ENCODE data around the gene NEK4. TPM values are rescaled to one million over a fixed set of nuclear protein-coding genes. Genes with fewer than 3 reads are reported as not detected.

NEK4 gene
- total and polyA plus RNA-seq, 2 of the 13 experiments (the other 11 are each of a cell fraction or from before 2014, with no cell fraction given), result 16.5 to 38.0 TPM

DNA sequence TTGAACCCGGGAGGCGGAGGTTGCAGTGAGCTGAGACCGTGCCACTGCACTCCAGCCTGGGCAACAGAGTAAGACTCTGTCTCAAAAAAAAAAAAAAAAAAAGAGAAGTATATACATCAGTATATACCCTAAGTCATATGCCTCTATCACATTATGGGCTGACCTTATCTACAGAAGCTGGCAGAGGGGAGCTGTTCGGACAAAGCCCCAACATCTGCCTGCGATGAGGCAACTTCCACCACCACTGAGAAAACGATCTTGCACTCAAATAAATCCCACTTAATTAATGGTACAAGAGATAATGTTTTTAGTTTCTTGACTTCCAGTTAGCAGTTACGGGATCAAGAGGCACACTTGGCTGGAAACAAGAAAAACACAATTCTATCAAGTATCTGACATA, 67.4 kb downstream of the NEK4 start:
- intact Hi-C loops (cut with micrococcal nuclease; ENCODE audit: unreplicated experiment) (no loop called here), in situ Hi-C loops (cut with HindIII; ENCODE audit: extremely low pct_ligation_motif_present, low pct_unique_long_range_greater_than_20kb) (no loop called here)
- POLR2A ChIA-PET, result interaction anchor here (6.5 kb wide), 1 partner anchor 13 kb away, joined by 118 read pairs; the partner anchor contains the start of genes GNL3 and PBRM1
- TSS peak; percentile 54 for BruUV-seq (replicated peaks)
- no peak for FAIRE-seq
- Histone ChIP-seq H3K4me3 (replicated peaks in 1 of 3; ENCODE audit: insufficient read depth in 1 of 3, low read depth in 2 of 3, low read length in 3 of 3) (peak overlapping the region; percentile 90 to 97 (median 95)), H3K36me3 (replicated peaks in 1 of 2; ENCODE audit: control insufficient read depth in 1 of 2, insufficient read depth in 2 of 2, low read length in 2 of 2) (peaks cover 0 to 4% of the 10 kb centered on the region in 2 experiments; a peak in 2 of 5 replicates), H3K9ac (ENCODE audit: insufficient read depth, low read depth, low read length) (peak overlapping the region; percentile 85), H3K4me2 (ENCODE audit: low read depth, low read length) (peak overlapping the region; percentile 80), H3K9me3 (ENCODE audit: low read length) (no peaks in the 10 kb centered on the region), H3K27me3 (ENCODE audit: control insufficient read depth in 1 of 2, insufficient read depth in 2 of 2, low read length in 2 of 2) (no peaks in the 10 kb centered on the region; a peak in 1 of 5 replicates), H3K27ac (ENCODE audit: extremely low read length, insufficient read depth, low read length) (peak overlapping the region; percentile 90), H4K20me1 (ENCODE audit: insufficient read depth, low read length) (no peaks in the 10 kb centered on the region; the same call in 1 of the 2 replicates), H3K4me1 (ENCODE audit: insufficient read depth, low read length) (peaks cover 39% of the 10 kb centered on the region), H3K79me2 (ENCODE audit: insufficient read depth, low read length) (peaks cover 56% of the 10 kb centered on the region), H2AFZ (ENCODE audit: low read length) (no peak overlapping the region)
- CTCF ChIA-PET (ENCODE audit: low intra/inter-chr PET ratio, low total read pairs), result no interaction called here
- TF ChIP-seq GLI4 (CRISPR knock-in tag; IDR thresholded peaks at IDR 0.05; ENCODE audit: borderline replicate concordance) (0 out of 2 replicates have a peak, but pooled peaks have one; percentile 37), CBX2 (IDR thresholded peaks at IDR 0.05; ENCODE audit: low read depth, low read length) (no peak), CBX2 (CRISPR knock-in tag; IDR thresholded peaks at IDR 0.05; ENCODE audit: low read depth) (no peak)
- no peak for ATAC-seq
- 80% methylated on average over 7 of the region's 7 CpGs for WGBS (ENCODE audit: low lambda C conversion rate)
- DNase-seq (ENCODE audit: low spot score), result no peak

DNA sequence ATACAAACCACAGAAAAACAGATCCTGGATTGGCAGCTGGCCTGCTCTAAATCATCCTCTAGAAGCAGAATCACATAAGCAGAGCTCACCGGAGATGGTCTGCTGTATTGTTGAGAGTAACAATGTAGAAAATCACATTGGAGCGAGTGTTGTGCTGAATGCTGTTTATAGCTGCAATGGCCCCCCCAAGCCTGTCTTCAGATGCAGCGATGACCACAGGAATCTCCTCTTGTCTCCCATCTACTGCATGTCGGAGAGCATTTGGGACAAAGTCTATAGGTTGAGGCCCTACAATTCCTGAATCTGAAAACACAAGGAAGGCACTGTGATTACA, 73.1 kb downstream of the NEK4 start:
- ChIA-PET CTCF (ENCODE audit: low intra/inter-chr PET ratio, low total read pairs) (no interaction called here), POLR2A (interaction anchor here (1.4 to 4.5 kb wide), 2 partner anchors 11 to 12 kb away, joined by 4 to 18 read pairs; partner anchors contain the start of genes GNL3 and PBRM1)
- Histone ChIP-seq H3K36me3 (replicated peaks in 1 of 2; ENCODE audit: control insufficient read depth in 1 of 2, insufficient read depth in 2 of 2, low read length in 2 of 2) (peaks cover 14 to 56% of the 10 kb centered on the region in 2 experiments), H3K27me3 (ENCODE audit: control insufficient read depth in 1 of 2, insufficient read depth in 2 of 2, low read length in 2 of 2) (no peaks in the 10 kb centered on the region), H3K9me3 (ENCODE audit: low read length) (no peaks in the 10 kb centered on the region), H3K4me1 (ENCODE audit: insufficient read depth, low read length) (peaks cover 9% of the 10 kb centered on the region), H3K27ac (ENCODE audit: extremely low read length, insufficient read depth, low read length) (no peak overlapping the region), H4K20me1 (ENCODE audit: insufficient read depth, low read length) (peaks cover 3% of the 10 kb centered on the region; the same call in 1 of the 2 replicates), H2AFZ (ENCODE audit: low read length) (no peak overlapping the region), H3K9ac (ENCODE audit: insufficient read depth, low read depth, low read length) (no peak overlapping the region), H3K79me2 (ENCODE audit: insufficient read depth, low read length) (peaks cover 21% of the 10 kb centered on the region), H3K4me3 (replicated peaks in 1 of 3; ENCODE audit: insufficient read depth in 1 of 3, low read depth in 2 of 3, low read length in 3 of 3) (no peak overlapping the region), H3K4me2 (ENCODE audit: low read depth, low read length) (no peak overlapping the region)
- no peak for DNase-seq (ENCODE audit: low spot score)
- in situ Hi-C loops (cut with HindIII; ENCODE audit: extremely low pct_ligation_motif_present, low pct_unique_long_range_greater_than_20kb), result no loop called here
- no peak for FAIRE-seq
- TF ChIP-seq ATRX (CRISPR knock-in tag; IDR thresholded peaks at IDR 0.05; ENCODE audit: borderline replicate concordance) (no peak), RBM22 (optimal IDR thresholded peaks at IDR 0.05; ENCODE audit: low read length) (peak; percentile 59)
- BruUV-seq (replicated peaks), result no TSS peak
- 88% methylated on average over 4 of the region's 4 CpGs for WGBS (ENCODE audit: low lambda C conversion rate)
- intact Hi-C loops (cut with micrococcal nuclease; ENCODE audit: unreplicated experiment), result no loop called here
- ATAC-seq, result peak; percentile 13; the same call in 2 of the 3 replicates

Data from HepG2 (cell line).